CD14-positive monocyte (primary cell): Measurements from ENCODE around the gene TBC1D12. TPM values are rescaled to one million over a fixed set of nuclear protein-coding genes. Genes with fewer than 3 reads are reported as not detected.

Experiments
- DNase-seq, 3 donors: peaks; one replicate each; pipeline ENCODE4 v3.0.0-alpha.2; 2011 to 2022
- H2AFZ ChIP-seq: 2 replicates; pipeline ENCODE4 v1.6.0; 2012; ENCODE audit warnings: mild to moderate bottlenecking, low read depth, low read length, inconsistent platforms; ENCODE audit not compliant: insufficient read depth, poor library complexity, severe bottlenecking
- H3K27ac ChIP-seq, 2 donors: 1 replicate in 1 of 2; 2 replicates in 1 of 2; pipeline ENCODE4 v1.5.1; 2012 to 2013; ENCODE audit warnings: low read length in 2 of 2, control low read depth in 1 of 2, inconsistent platforms in 1 of 2, low read depth in 1 of 2, mild to moderate bottlenecking in 1 of 2
- H3K27me3 ChIP-seq, 2 donors: one replicate each; pipeline versions ENCODE4 v1.6.0 to v1.6.1; 2011 to 2013; ENCODE audit warnings: low read length in 2 of 2; ENCODE audit not compliant: control insufficient read depth in 2 of 2, insufficient read depth in 2 of 2
- H3K36me3 ChIP-seq, 2 donors: replicated peaks in 1 of 2; 1 replicate in 1 of 2; 2 replicates in 1 of 2; pipeline versions ENCODE4 v1.5.1 to v1.6.1; 2012 to 2013; ENCODE audit warnings: low read length in 2 of 2, control low read depth in 1 of 2, inconsistent platforms in 1 of 2, mild to moderate bottlenecking in 1 of 2; ENCODE audit not compliant: insufficient read depth in 2 of 2, control insufficient read depth in 1 of 2
- H3K4me1 ChIP-seq, 2 donors: 1 replicate in 1 of 2; 2 replicates in 1 of 2; pipeline versions ENCODE4 v1.5.1 to v1.6.1; 2012 to 2013; ENCODE audit warnings: low read length in 2 of 2, control low read depth in 1 of 2, inconsistent platforms in 1 of 2, mild to moderate bottlenecking in 1 of 2, moderate library complexity in 1 of 2; ENCODE audit not compliant: insufficient read depth in 2 of 2, control insufficient read depth in 1 of 2
- H3K4me2 ChIP-seq: replicated peaks from 2 replicates; pipeline ENCODE3; 2012; ENCODE audit warnings: low read length, moderate library complexity, mild to moderate bottlenecking; ENCODE audit not compliant: poor library complexity, severe bottlenecking; ENCODE audit errors: extremely low read depth
- H3K4me3 ChIP-seq, 3 experiments: fragments of 200-600 bp in 1 of 3; sonication (generic) in 1 of 3; replicated peaks in 1 of 3; 1 replicate in 2 of 3; 2 replicates in 1 of 3; pipeline ENCODE4 v1.5.1; 2011 to 2013; ENCODE audit warnings: low read length in 3 of 3, mild to moderate bottlenecking in 3 of 3, control low read depth in 2 of 3, low read depth in 2 of 3, inconsistent platforms in 1 of 3, moderate library complexity in 1 of 3
- H3K79me2 ChIP-seq: 2 replicates; pipeline ENCODE4 v1.6.0; 2012; ENCODE audit warnings: mild to moderate bottlenecking, control low read depth, inconsistent platforms, low read length, moderate library complexity; ENCODE audit not compliant: insufficient read depth
- H3K9ac ChIP-seq: 2 replicates; pipeline ENCODE4 v1.6.0; 2017; ENCODE audit warnings: low read length, mild to moderate bottlenecking; ENCODE audit not compliant: insufficient read depth, poor library complexity, severe bottlenecking
- H3K9me3 ChIP-seq, 2 donors: replicated peaks in 1 of 2; 1 replicate in 1 of 2; 2 replicates in 1 of 2; pipeline versions ENCODE4 v1.5.1 to v1.6.1; 2012 to 2013; ENCODE audit warnings: low read length in 2 of 2, control low read depth in 1 of 2; ENCODE audit not compliant: control insufficient read depth in 1 of 2, insufficient read depth in 1 of 2
- H4K20me1 ChIP-seq: 2 replicates; pipeline ENCODE4 v1.6.0; 2012; ENCODE audit warnings: mild to moderate bottlenecking, low read length, control low read depth, moderate library complexity; ENCODE audit not compliant: insufficient read depth
- H3K27ac Mint-ChIP-seq, 7 donors: one replicate each; pipeline ENCODE4 v1.8.0; 2020; ENCODE audit warnings: mild to moderate bottlenecking in 7 of 7, mixed read lengths in 7 of 7, moderate library complexity in 6 of 7, inconsistent platforms in 2 of 7
- H3K27me3 Mint-ChIP-seq, 3 donors: one replicate each; pipeline ENCODE4 v1.8.0; 2021 to 2022; ENCODE audit warnings: low read depth in 3 of 3, mild to moderate bottlenecking in 3 of 3, mixed read lengths in 3 of 3, moderate library complexity in 3 of 3, inconsistent platforms in 1 of 3
- H3K36me3 Mint-ChIP-seq, 2 donors: one replicate each; pipeline ENCODE4 v1.8.0; 2020; ENCODE audit warnings: mixed read lengths in 2 of 2, inconsistent platforms in 1 of 2, mild to moderate bottlenecking in 1 of 2
- H3K4me1 Mint-ChIP-seq: one replicate; pipeline ENCODE4 v1.8.0; 2020; ENCODE audit warnings: mild to moderate bottlenecking, mixed read lengths
- H3K4me3 Mint-ChIP-seq, 2 donors: one replicate each; pipeline ENCODE4 v1.8.0; 2020; ENCODE audit warnings: mild to moderate bottlenecking in 2 of 2, mixed read lengths in 2 of 2, moderate library complexity in 1 of 2
- H3K9me3 Mint-ChIP-seq, 7 donors: one replicate each; pipeline ENCODE4 v1.8.0; 2020 to 2022; ENCODE audit warnings: mixed read lengths in 7 of 7, mild to moderate bottlenecking in 6 of 7, moderate library complexity in 6 of 7, inconsistent platforms in 2 of 7
- CTCF ChIP-seq: fragments of 200-600 bp; IDR thresholded peaks from one replicate; pipeline ENCODE4 v1.8.0; 2022; ENCODE audit warnings: antibody characterized with exemption, mild to moderate bottlenecking
- WGBS: methylation state at CpG from one replicate; pipeline ENCODE4 v1.1.5; 2013; ENCODE audit warnings: missing lambda C conversion rate; ENCODE audit not compliant: insufficient coverage; 5-methylcytosine and 5-hydroxymethylcytosine counted together
- intact Hi-C, 2 donors: fragments of 100-400 bp; cut with micrococcal nuclease; formaldehyde crosslinking; loops; one replicate each; pipeline versions ENCODE4 v1.15.0 to v1.15.1; 2023
- polyA plus RNA-seq, 3 donors: library from polyadenylated mRNA; depleted of rRNA in 1 of 3; unstranded in 2 of 3; stranded (reverse) in 1 of 3; fragments of 300-500 nt in 2 of 3; fragments of >200 nt in 1 of 3; fragmentation: Illumina TruSeq in 2 of 3; gene quantifications; 1 replicate in 2 of 3; 2 replicates in 1 of 3; pipeline ENCODE4 v1.2.3, GENCODE V29; 2012 to 2021

TBC1D12 gene
- polyA plus RNA-seq, 3 donors, result 3.1 to 10.5 (median 3.4) TPM

DNA sequence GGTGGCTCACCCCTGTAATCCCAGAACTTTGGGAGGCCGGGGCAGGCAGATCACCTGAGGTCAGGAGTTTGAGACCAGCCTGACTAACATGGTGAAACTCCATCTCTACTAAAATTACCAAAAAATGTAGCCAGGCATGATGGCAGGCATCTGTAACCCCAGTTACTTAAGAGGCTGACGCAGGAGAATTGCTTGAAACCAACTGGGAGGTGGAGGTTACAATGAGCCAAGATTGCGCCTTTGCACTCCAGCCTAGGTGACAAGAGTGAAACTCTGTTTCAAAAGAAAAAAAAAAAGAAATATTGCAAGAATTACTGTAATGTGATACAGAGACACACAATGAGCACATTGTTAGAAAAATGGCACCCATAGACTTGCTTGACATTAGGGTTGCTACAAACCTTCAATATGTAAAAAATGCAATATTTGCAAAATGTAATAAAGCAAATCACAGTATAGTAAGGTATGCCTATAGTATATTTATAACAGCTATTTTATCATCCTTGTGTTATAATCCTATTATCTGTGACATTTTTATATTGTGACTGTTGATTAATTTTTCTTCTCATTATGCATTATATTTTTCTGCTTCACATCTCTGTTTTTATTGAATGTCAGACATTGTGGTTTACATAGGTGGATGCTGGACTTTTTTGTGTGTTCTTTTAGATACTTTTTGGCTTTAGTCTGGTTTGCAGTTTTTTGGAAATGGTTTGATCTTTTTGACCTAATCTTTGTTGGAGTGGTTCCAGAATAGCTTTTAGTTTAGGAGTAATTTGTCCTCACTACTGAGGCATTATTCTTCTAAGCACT lies 87.8 kb downstream of the TBC1D12 start:
- Histone ChIP-seq H4K20me1 (peaks cover 40% of the 10 kb centered on the region), H3K36me3 (no peaks in the 10 kb centered on the region), H3K9me3 (no peaks in the 10 kb centered on the region), H2AFZ (no peak overlapping the region), H3K27ac (no peak overlapping the region), H3K4me3 (no peak overlapping the region), H3K9ac (no peak overlapping the region), H3K4me2 (no peak overlapping the region), H3K4me1 (no peaks in the 10 kb centered on the region), H3K79me2 (no peaks in the 10 kb centered on the region), H3K27me3 (no peaks in the 10 kb centered on the region)
- Mint-ChIP-seq H3K4me3 (no peak overlapping the region), H3K27ac (no peak overlapping the region), H3K27me3 (no peaks in the 10 kb centered on the region), H3K36me3 (peaks cover 0 to 6% of the 10 kb centered on the region in 2 donors), H3K4me1 (no peaks in the 10 kb centered on the region), H3K9me3 (peaks cover 0 to 11% (median 4%) of the 10 kb centered on the region in 7 donors)
- 100% methylated on average over 1 of the region's 3 CpGs for WGBS
- DNase-seq, result no peak
- intact Hi-C loops, result no loop called here
- no peak for TF ChIP-seq CTCF

- no peak for TF ChIP-seq CTCF
- H3K4me1 ChIP-seq, result no peaks in the 10 kb centered on the region
- H2AFZ ChIP-seq, result no peak overlapping the region
- no peak overlapping the region for H3K27ac Mint-ChIP-seq
- H4K20me1 ChIP-seq, result peaks cover 38% of the 10 kb centered on the region
- no peak overlapping the region for H3K27ac ChIP-seq
- H3K4me1 Mint-ChIP-seq, result no peaks in the 10 kb centered on the region
- DNase-seq, result no peak
- no peak overlapping the region for H3K4me3 ChIP-seq
- H3K36me3 Mint-ChIP-seq, result peaks cover 0 to 6% of the 10 kb centered on the region in 2 donors
- peaks cover 0 to 9% (median 4%) of the 10 kb centered on the region in 7 donors for H3K9me3 Mint-ChIP-seq
- no peaks in the 10 kb centered on the region for H3K36me3 ChIP-seq
- no peak overlapping the region for H3K4me3 Mint-ChIP-seq
- no peak overlapping the region for H3K4me2 ChIP-seq
- no peaks in the 10 kb centered on the region for H3K9me3 ChIP-seq
- no peaks in the 10 kb centered on the region for H3K27me3 ChIP-seq
- H3K9ac ChIP-seq, result no peak overlapping the region
- H3K79me2 ChIP-seq, result no peaks in the 10 kb centered on the region
- no peaks in the 10 kb centered on the region for H3K27me3 Mint-ChIP-seq
- intact Hi-C loops, result no loop called here
Observed at GRCh38 chr10:94490789-94491039, 88.4 kb downstream of the TBC1D12 start.
